IMR-90 (cell line): Measurements from ENCODE around the gene PCK2. TPM values are rescaled to one million over a fixed set of nuclear protein-coding genes. Genes with fewer than 3 reads are reported as not detected.

ENCODE experiments used
- ATAC-seq: fragments of 200-7000 bp; cut with Tn5 transposase; 2 replicates; pipeline ENCODE4 v1.9.1; 2020; ENCODE audit warnings: low read depth, mild to moderate bottlenecking, moderate library complexity
- BruUV-seq: library from RNA; stranded (reverse); fragments of 400-500 nt; replicated peaks from 2 replicates; lab custom pipeline; 2021; lab: Mats Ljungman, UMichigan
- CTCF ChIA-PET: fragments of 300-600 bp; formaldehyde crosslinking; extraction: SDS; loops from one replicate; lab custom pipeline; 2021; ENCODE audit warnings: antibody characterized with exemption; lab: Yijun Ruan, JAX
- POLR2A ChIA-PET: fragments of 300-600 bp; sonication (Branson Sonifier 250); formaldehyde crosslinking; loops from one replicate; lab custom pipeline; 2022; ENCODE audit warnings: antibody characterized with exemption; ENCODE audit not compliant: unreplicated experiment; lab: Charles Lee
- DNase-seq: peaks from one replicate; pipeline ENCODE4 v3.0.0; 2013
- H2AFZ ChIP-seq: replicated peaks from 2 replicates; pipeline ENCODE3; 2013; ENCODE audit warnings: low read length, mild to moderate bottlenecking; ENCODE audit not compliant: poor library complexity
- H2AK5ac ChIP-seq: 2 replicates; pipeline ENCODE4 v1.6.1; 2013; ENCODE audit warnings: low read depth, low read length, inconsistent platforms
- H2AK9ac ChIP-seq: replicated peaks from 2 replicates; pipeline ENCODE3; 2013; ENCODE audit warnings: mild to moderate bottlenecking, low read depth, low read length, moderate library complexity; ENCODE audit not compliant: poor library complexity
- H2BK120ac ChIP-seq: 2 replicates; pipeline ENCODE4 v1.6.1; 2013; ENCODE audit warnings: low read depth, low read length, inconsistent platforms
- H2BK15ac ChIP-seq: 3 replicates; pipeline ENCODE4 v1.6.1; 2013; ENCODE audit warnings: low read depth, low read length, inconsistent platforms
- H2BK20ac ChIP-seq: 2 replicates; pipeline ENCODE4 v1.6.1; 2013; ENCODE audit warnings: low read depth, mild to moderate bottlenecking, inconsistent platforms, low read length, moderate library complexity
- H2BK5ac ChIP-seq: 2 replicates; pipeline ENCODE4 v1.6.1; 2013; ENCODE audit warnings: mild to moderate bottlenecking, low read depth, low read length, inconsistent platforms; ENCODE audit not compliant: poor library complexity, severe bottlenecking
- H3K14ac ChIP-seq: replicated peaks from 2 replicates; pipeline ENCODE4 v1.6.1; 2013; ENCODE audit warnings: low read depth, low read length, inconsistent platforms
- H3K18ac ChIP-seq: 2 replicates; pipeline ENCODE4 v1.6.1; 2013; ENCODE audit warnings: low read depth, low read length, control low read depth
- H3K23ac ChIP-seq: 2 replicates; pipeline ENCODE4 v1.6.1; 2013; ENCODE audit warnings: low read depth, low read length, inconsistent platforms
- H3K27ac ChIP-seq: 2 replicates; pipeline ENCODE4 v1.5.1; 2013; ENCODE audit warnings: mild to moderate bottlenecking, control low read depth, low read length; ENCODE audit not compliant: insufficient read depth
- H3K27me3 ChIP-seq: 2 replicates; pipeline ENCODE4 v1.6.1; 2013; ENCODE audit warnings: low read length; ENCODE audit not compliant: control insufficient read depth, insufficient read depth
- H3K36me3 ChIP-seq: 2 replicates; pipeline ENCODE4 v1.6.1; 2013; ENCODE audit warnings: low read length, mixed read lengths; ENCODE audit not compliant: control insufficient read depth, insufficient read depth
- H3K4ac ChIP-seq: 2 replicates; pipeline ENCODE4 v1.6.1; 2013; ENCODE audit warnings: low read depth, low read length, inconsistent platforms
- H3K4me1 ChIP-seq: 2 replicates; pipeline ENCODE4 v1.6.1; 2013; ENCODE audit warnings: low read length, mixed read lengths; ENCODE audit not compliant: control insufficient read depth, insufficient read depth
- H3K4me2 ChIP-seq: 2 replicates; pipeline ENCODE4 v1.6.1; 2013; ENCODE audit warnings: low read depth, mild to moderate bottlenecking, control low read depth, low read length, moderate library complexity
- H3K4me3 ChIP-seq: 2 replicates; pipeline ENCODE4 v1.5.1; 2013; ENCODE audit warnings: low read depth, mild to moderate bottlenecking, control low read depth, low read length, moderate library complexity; ENCODE audit not compliant: insufficient read depth
- H3K56ac ChIP-seq: 2 replicates; pipeline ENCODE4 v1.6.1; 2013; ENCODE audit warnings: low read length, inconsistent platforms; ENCODE audit not compliant: insufficient read depth; ENCODE audit errors: extremely low read depth
- H3K79me1 ChIP-seq, 2 experiments: 2 replicates each; pipeline ENCODE4 v1.6.1; 2013; ENCODE audit warnings: low read length in 2 of 2, inconsistent platforms in 1 of 2, low read depth in 1 of 2
- H3K9ac ChIP-seq: 2 replicates; pipeline ENCODE4 v1.6.1; 2013; ENCODE audit warnings: low read depth, low read length, control low read depth
- H3K9me1 ChIP-seq: 2 replicates; pipeline ENCODE4 v1.6.1; 2013; ENCODE audit warnings: low read length, inconsistent platforms; ENCODE audit not compliant: insufficient read depth
- H3K9me3 ChIP-seq: 2 replicates; pipeline ENCODE4 v1.6.1; 2013; ENCODE audit warnings: low read length; ENCODE audit not compliant: control insufficient read depth, insufficient read depth
- H4K20me1 ChIP-seq: 2 replicates; pipeline ENCODE4 v1.6.1; 2013; ENCODE audit warnings: low read length, inconsistent platforms; ENCODE audit not compliant: insufficient read depth
- H4K5ac ChIP-seq: 2 replicates; pipeline ENCODE4 v1.6.1; 2013; ENCODE audit warnings: mild to moderate bottlenecking, low read depth, low read length, control low read depth
- H4K8ac ChIP-seq, 2 experiments: 2 replicates each; pipeline ENCODE4 v1.6.1; 2013; ENCODE audit warnings: low read depth in 2 of 2, low read length in 2 of 2, control low read depth in 1 of 2, inconsistent platforms in 1 of 2
- H4K91ac ChIP-seq: 2 replicates; pipeline ENCODE4 v1.6.1; 2013; ENCODE audit warnings: low read depth, low read length, inconsistent platforms; ENCODE audit not compliant: insufficient read depth
- BHLHE40 ChIP-seq: fragments of 150-350 bp; IDR thresholded peaks from 2 replicates; pipeline ENCODE4 v1.6.1; 2016; ENCODE audit warnings: mild to moderate bottlenecking, low read depth, low read length
- CEBPB ChIP-seq: IDR thresholded peaks from 2 replicates; pipeline ENCODE4 v1.6.1; 2012; ENCODE audit warnings: low read depth, low read length, improper control_type of control experiment
- CHD1 ChIP-seq: IDR thresholded peaks from 2 replicates; pipeline ENCODE4 v1.6.1; 2012; ENCODE audit warnings: low read depth, low read length, improper control_type of control experiment
- CTCF ChIP-seq: conservative IDR thresholded peaks from 2 replicates; pipeline ENCODE4 v1.5.1; 2012; ENCODE audit warnings: mild to moderate bottlenecking, low read depth, low read length, improper control_type of control experiment
- ELK1 ChIP-seq: fragments of 150-350 bp; IDR thresholded peaks from 2 replicates; pipeline ENCODE4 v1.6.1; 2016; ENCODE audit warnings: low read depth, mild to moderate bottlenecking, low read length, moderate library complexity, borderline replicate concordance
- FOS ChIP-seq: fragments of 150-350 bp; IDR thresholded peaks from 2 replicates; pipeline ENCODE4 v1.6.1; 2016; ENCODE audit warnings: low read depth, low read length
- MAZ ChIP-seq: IDR thresholded peaks from 2 replicates; pipeline ENCODE4 v1.6.1; 2012; ENCODE audit warnings: low read depth, mild to moderate bottlenecking, low read length, improper control_type of control experiment, moderate library complexity, borderline replicate concordance
- MXI1 ChIP-seq: IDR thresholded peaks from 2 replicates; pipeline ENCODE4 v1.6.1; 2012; ENCODE audit warnings: low read depth, mild to moderate bottlenecking, low read length, moderate library complexity, borderline replicate concordance
- NFE2L2 ChIP-seq: fragments of 150-350 bp; IDR thresholded peaks from 2 replicates; pipeline ENCODE4 v1.6.1; 2016; ENCODE audit warnings: low read depth, mild to moderate bottlenecking, low read length
- POLR2A ChIP-seq: IDR thresholded peaks from 2 replicates; pipeline ENCODE4 v1.6.1; 2012; ENCODE audit warnings: mild to moderate bottlenecking, low read depth, low read length
- RAD21 ChIP-seq: IDR thresholded peaks from 2 replicates; pipeline ENCODE4 v1.6.1; 2012; ENCODE audit warnings: low read length, improper control_type of control experiment
- RCOR1 ChIP-seq: IDR thresholded peaks from 2 replicates; pipeline ENCODE4 v1.6.1; 2012; ENCODE audit warnings: mild to moderate bottlenecking, low read length, improper control_type of control experiment; ENCODE audit not compliant: insufficient replicate concordance
- RFX5 ChIP-seq: IDR thresholded peaks from 2 replicates; pipeline ENCODE4 v1.8.0; 2012; ENCODE audit warnings: low read depth, mild to moderate bottlenecking, low read length, moderate library complexity
- SMC3 ChIP-seq: fragments of 150-350 bp; IDR thresholded peaks from 2 replicates; pipeline ENCODE4 v1.6.1; 2016; ENCODE audit warnings: low read depth, mild to moderate bottlenecking, antibody characterized with exemption, low read length, moderate library complexity
- USF2 ChIP-seq: fragments of 150-350 bp; IDR thresholded peaks from 2 replicates; pipeline ENCODE4 v1.6.1; 2017; ENCODE audit warnings: mild to moderate bottlenecking, antibody characterized with exemption, low read length, low read depth
- WGBS, 2 experiments: methylation state at CpG; one replicate each; pipeline versions ENCODE4 v1.1.5 to v1.1.7; 2013; ENCODE audit warnings: missing lambda C conversion rate in 2 of 2; ENCODE audit not compliant: insufficient read length in 1 of 2; ENCODE audit errors: extremely low coverage in 2 of 2; 5-methylcytosine and 5-hydroxymethylcytosine counted together
- dilution Hi-C: fragments of 300-500 bp; cut with HindIII; formaldehyde crosslinking; loops from one replicate; pipeline ENCODE4 v1.14.3; 2018; ENCODE audit warnings: low sequenced_read_pairs; ENCODE audit not compliant: unreplicated experiment
- in situ Hi-C: fragments of 300-500 bp; cut with MboI; formaldehyde crosslinking; loops from 3 replicates; pipeline ENCODE4 v1.14.3; 2019; ENCODE audit warnings: low sequenced_read_pairs, inconsistent platforms, mixed read lengths
- intact Hi-C: fragments of 100-400 bp; cut with micrococcal nuclease; formaldehyde crosslinking; loops from 2 replicates; pipeline ENCODE4 v1.10.0; 2022
- polyA plus RNA-seq, 3 experiments: library from polyadenylated mRNA; depleted of rRNA; stranded (reverse); fragments of >200 nt; gene quantifications; 2 replicates each; pipeline ENCODE4 v1.2.3, GENCODE V29; 2012; ENCODE audit warnings: low replicate concordance in 1 of 3
- total RNA-seq: library from RNA; depleted of rRNA; stranded (reverse); fragments of >200 nt; gene quantifications from 2 replicates; pipeline ENCODE4 v1.2.3, GENCODE V29; 2012

The PCK2 gene
- total and polyA plus RNA-seq, 2 of the 4 experiments (the other 2 are of a cell fraction): 13.4 to 29.4 TPM

DNA sequence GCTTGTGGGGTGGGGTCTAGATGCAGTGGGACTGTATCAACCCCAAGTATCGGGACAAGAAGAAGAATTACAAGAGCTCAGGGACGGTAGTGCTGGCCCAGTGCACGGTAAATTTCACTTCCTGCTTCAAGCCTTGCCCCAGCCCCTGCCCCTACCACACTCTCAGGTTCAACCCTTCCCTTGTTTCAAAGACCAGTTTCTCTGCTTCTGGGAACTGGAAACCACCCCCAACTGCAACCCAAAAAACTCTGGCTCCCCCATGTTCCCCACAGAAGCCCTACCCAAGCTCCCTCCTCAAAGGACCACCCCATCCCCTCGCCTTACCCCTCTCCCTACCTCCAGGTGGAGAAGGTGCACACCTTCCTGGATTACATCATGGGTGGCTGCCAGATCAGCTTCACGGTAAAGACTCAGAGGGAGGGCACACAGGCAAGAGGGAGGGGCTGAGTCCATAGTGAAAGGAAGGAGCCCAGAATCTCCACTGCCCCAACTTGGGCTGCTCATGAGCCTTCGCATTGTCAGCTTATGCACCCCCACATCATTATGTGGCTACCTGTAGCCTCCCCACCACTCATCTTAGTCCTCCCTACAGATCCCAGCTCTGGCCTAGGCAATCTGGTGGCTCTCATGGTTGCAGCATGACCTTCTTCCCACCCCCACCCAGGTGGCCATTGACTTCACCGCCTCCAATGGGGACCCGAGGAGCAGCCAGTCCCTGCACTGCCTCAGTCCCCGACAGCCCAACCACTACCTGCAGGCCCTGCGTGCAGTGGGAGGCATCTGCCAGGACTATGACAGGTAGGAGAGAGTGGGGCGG lies 18.4 kb upstream of the PCK2 start:
- H3K4me2 ChIP-seq: no peak overlapping the region
- no peak overlapping the region for H2BK20ac ChIP-seq
- H3K27ac ChIP-seq: no peak overlapping the region
- H2BK15ac ChIP-seq: no peak overlapping the region
- ATAC-seq (no peak), DNase-seq (no peak)
- H3K14ac ChIP-seq: no peak overlapping the region
- no peak overlapping the region for H4K8ac ChIP-seq
- H3K23ac ChIP-seq: no peak overlapping the region
- 57% methylated on average over 3 of the region's 11 CpGs; no CpG with 5 or more reads in 1 of the 2 experiments for WGBS, 2 experiments
- in situ Hi-C loops (no loop called here), dilution Hi-C loops (no loop called here), intact Hi-C loops (no loop called here)
- H3K27me3 ChIP-seq: peaks cover 82% of the 10 kb centered on the region
- no peak overlapping the region for H3K18ac ChIP-seq
- no peak overlapping the region for H4K91ac ChIP-seq
- H3K4me3 ChIP-seq: no peak overlapping the region
- H2BK5ac ChIP-seq: no peak overlapping the region
- H2AFZ ChIP-seq: no peak overlapping the region
- H3K56ac ChIP-seq: no peak overlapping the region
- no peaks in the 10 kb centered on the region for H3K9me1 ChIP-seq
- no peaks in the 10 kb centered on the region for H3K9me3 ChIP-seq
- no peaks in the 10 kb centered on the region for H3K79me1 ChIP-seq
- no peaks in the 10 kb centered on the region for H3K36me3 ChIP-seq
- no peak overlapping the region for H3K9ac ChIP-seq
- H2BK120ac ChIP-seq: no peak overlapping the region
- no TSS peak for BruUV-seq
- H4K20me1 ChIP-seq: no peaks in the 10 kb centered on the region; the same call in 1 of the 2 replicates
- peaks cover under 1% of the 10 kb centered on the region; the same call in 1 of the 2 replicates for H3K4me1 ChIP-seq
- CTCF ChIA-PET: no interaction called here
- POLR2A ChIA-PET: no interaction called here
- no peak overlapping the region for H3K4ac ChIP-seq
- no peak overlapping the region for H2AK9ac ChIP-seq
- no peak overlapping the region for H4K5ac ChIP-seq
- H2AK5ac ChIP-seq: no peak overlapping the region
- no peak for TF ChIP-seq POLR2A
- no peak for TF ChIP-seq FOS
- no peak for TF ChIP-seq ELK1
- no peak for TF ChIP-seq CHD1
- TF ChIP-seq CEBPB: no peak
- no peak for TF ChIP-seq RCOR1
- TF ChIP-seq RAD21: no peak
- no peak for TF ChIP-seq SMC3
- TF ChIP-seq USF2: no peak
- TF ChIP-seq BHLHE40: no peak
- TF ChIP-seq CTCF: no peak
- no peak for TF ChIP-seq MAZ
- no peak for TF ChIP-seq RFX5
- no peak for TF ChIP-seq MXI1
- TF ChIP-seq NFE2L2: no peak
